AG09309 (cell line): ENCODE measurements around the gene CACNA2D2.
A peak's percentile ranks its signal among the peaks of the same experiment; 100 is the strongest.

Source experiments
- DNase-seq: peaks from one replicate; pipeline ENCODE4 v3.0.0-alpha.2; 2010; ENCODE audit warnings: low read depth
- H3K4me3 ChIP-seq: 2 replicates; pipeline ENCODE4 v1.5.1; 2011; ENCODE audit warnings: mild to moderate bottlenecking, low read depth, low read length, moderate library complexity; ENCODE audit not compliant: control insufficient read depth
- CTCF ChIP-seq: IDR thresholded peaks from 2 replicates; pipeline ENCODE4 v1.5.1; 2011; ENCODE audit warnings: mild to moderate bottlenecking, low read depth, low read length, inconsistent platforms; ENCODE audit not compliant: insufficient read depth, control insufficient read depth; ENCODE audit errors: missing control alignments

CACNA2D2 gene

GRCh38 chr3:50333744-50334328, 169.6 kb downstream of the CACNA2D2 start:
- peak; percentile 45 for DNase-seq
- no peak for TF ChIP-seq CTCF
- no peak overlapping the region for H3K4me3 ChIP-seq

- no peak for TF ChIP-seq CTCF
- no peak for DNase-seq
- H3K4me3 ChIP-seq, result no peak overlapping the region
Observed at GRCh38 chr3:50331364-50331907, 172.0 kb downstream of the CACNA2D2 start.

- H3K4me3 ChIP-seq, result no peak overlapping the region
- no peak for DNase-seq
- no peak for TF ChIP-seq CTCF
Observed at GRCh38 chr3:50330330-50330729, 173.1 kb downstream of the CACNA2D2 start.

- TF ChIP-seq CTCF, result no peak
Observed at GRCh38 chr3:50327943-50328691, 175.3 kb downstream of the CACNA2D2 start, which contains the start of gene TUSC2. TSS of gene TUSC2 (minus strand) at chr3:50328223. CDS start at chr3:50328099, 124 bp downstream.

GRCh38 chr3:50327129-50327528, 176.3 kb downstream of the CACNA2D2 start:
- no peak for TF ChIP-seq CTCF
- DNase-seq, result no peak
- peak overlapping the region; percentile 82 for H3K4me3 ChIP-seq

More at GRCh38 chr3:50327943-50328691, 175.3 kb downstream of the CACNA2D2 start, which contains the start of gene TUSC2:
- peak within 1 kb of the TSS; percentile 82 for H3K4me3 ChIP-seq
- peak; percentile 72 for DNase-seq

- H3K4me3 ChIP-seq, result no peak overlapping the region
- DNase-seq, result no peak
- no peak for TF ChIP-seq CTCF
Observed at GRCh38 chr3:50326182-50326541, 177.3 kb downstream of the CACNA2D2 start.
